ENCODE data around the gene TMEM135.

TMEM135 gene

GRCh38 chr11:87298155-87298554 is 260.4 kb downstream of the TMEM135 start:
- DNase-seq (ENCODE audit: low read depth in 4 of 4, low spot score in 1 of 4), result no peak

- DNase-seq (ENCODE audit: low read depth in 4 of 4, low spot score in 1 of 4), result no peak
Measured at GRCh38 chr11:87299041-87299481, 261.3 kb downstream of the TMEM135 start.

- no peak for DNase-seq (ENCODE audit: low read depth in 4 of 4, low spot score in 1 of 4)
Measured at GRCh38 chr11:87300640-87301380, 263.1 kb downstream of the TMEM135 start.

- no peak for DNase-seq (ENCODE audit: low read depth in 4 of 4, low spot score in 1 of 4)
Measured at GRCh38 chr11:87301785-87302540, 264.2 kb downstream of the TMEM135 start.

GRCh38 chr11:87304412-87304811 is 266.7 kb downstream of the TMEM135 start:
- DNase-seq (ENCODE audit: low read depth in 4 of 4, low spot score in 1 of 4), result no peak

GRCh38 chr11:87306262-87306851 is 268.6 kb downstream of the TMEM135 start:
- no peak for DNase-seq (ENCODE audit: low read depth in 4 of 4, low spot score in 1 of 4)

- DNase-seq (ENCODE audit: low read depth in 4 of 4, low spot score in 1 of 4), result no peak
Measured at GRCh38 chr11:87307101-87307500, 269.4 kb downstream of the TMEM135 start.

- no peak for DNase-seq (ENCODE audit: low read depth in 4 of 4, low spot score in 1 of 4)
Measured at GRCh38 chr11:87315229-87315628, 277.5 kb downstream of the TMEM135 start.

- DNase-seq (ENCODE audit: low read depth in 4 of 4, low spot score in 1 of 4), result no peak
Measured at GRCh38 chr11:87316491-87316890, 278.8 kb downstream of the TMEM135 start.

GRCh38 chr11:87317441-87317840 is 279.7 kb downstream of the TMEM135 start:
- no peak for DNase-seq (ENCODE audit: low read depth in 4 of 4, low spot score in 1 of 4)

- DNase-seq (ENCODE audit: low read depth in 4 of 4, low spot score in 1 of 4), result no peak
Measured at GRCh38 chr11:87320123-87320522, 282.4 kb downstream of the TMEM135 start.

- no peak for DNase-seq (ENCODE audit: low read depth in 4 of 4, low spot score in 1 of 4)
Measured at GRCh38 chr11:87322568-87322967, 284.8 kb downstream of the TMEM135 start.

GRCh38 chr11:87323899-87324298 is 286.2 kb downstream of the TMEM135 start:
- DNase-seq (ENCODE audit: low read depth in 4 of 4, low spot score in 1 of 4), result no peak

GRCh38 chr11:87324817-87325489 is 287.2 kb downstream of the TMEM135 start:
- DNase-seq (ENCODE audit: low read depth in 4 of 4, low spot score in 1 of 4), result no peak

GRCh38 chr11:87325490-87325872 is 287.7 kb downstream of the TMEM135 start:
- DNase-seq (ENCODE audit: low read depth in 4 of 4, low spot score in 1 of 4), result no peak

- DNase-seq (ENCODE audit: low read depth in 4 of 4, low spot score in 1 of 4), result no peak
Measured at GRCh38 chr11:87326594-87326993, 288.9 kb downstream of the TMEM135 start.

- no peak for DNase-seq (ENCODE audit: low read depth in 4 of 4, low spot score in 1 of 4)
Measured at GRCh38 chr11:87329172-87329571, 291.4 kb downstream of the TMEM135 start.

- no peak for DNase-seq (ENCODE audit: low read depth in 4 of 4, low spot score in 1 of 4)
Measured at GRCh38 chr11:87330187-87330601, 292.5 kb downstream of the TMEM135 start.

GRCh38 chr11:87331273-87331672 is 293.5 kb downstream of the TMEM135 start:
- DNase-seq (ENCODE audit: low read depth in 4 of 4, low spot score in 1 of 4), result no peak

- no peak for DNase-seq (ENCODE audit: low read depth in 4 of 4, low spot score in 1 of 4)
Measured at GRCh38 chr11:87338046-87338639, 300.4 kb downstream of the TMEM135 start.

- no peak for DNase-seq (ENCODE audit: low read depth in 4 of 4, low spot score in 1 of 4)
Measured at GRCh38 chr11:87339416-87339815, 301.7 kb downstream of the TMEM135 start.
